AML-193 (cell line): Measurements from ENCODE around the gene TMEM150B.
A peak's percentile ranks its signal among the peaks of the same experiment; 100 is the strongest.
"Not testable (repeated sequence)": the region's sequence is repeated elsewhere in the genome, so short reads cannot be mapped to it uniquely, and the experiment has no call there.

ENCODE experiments used
- DNase-seq, 2 experiments: peaks; one replicate each; lab custom pipeline; 2025; lab: John Stamatoyannopoulos, UW

TMEM150B gene

DNA sequence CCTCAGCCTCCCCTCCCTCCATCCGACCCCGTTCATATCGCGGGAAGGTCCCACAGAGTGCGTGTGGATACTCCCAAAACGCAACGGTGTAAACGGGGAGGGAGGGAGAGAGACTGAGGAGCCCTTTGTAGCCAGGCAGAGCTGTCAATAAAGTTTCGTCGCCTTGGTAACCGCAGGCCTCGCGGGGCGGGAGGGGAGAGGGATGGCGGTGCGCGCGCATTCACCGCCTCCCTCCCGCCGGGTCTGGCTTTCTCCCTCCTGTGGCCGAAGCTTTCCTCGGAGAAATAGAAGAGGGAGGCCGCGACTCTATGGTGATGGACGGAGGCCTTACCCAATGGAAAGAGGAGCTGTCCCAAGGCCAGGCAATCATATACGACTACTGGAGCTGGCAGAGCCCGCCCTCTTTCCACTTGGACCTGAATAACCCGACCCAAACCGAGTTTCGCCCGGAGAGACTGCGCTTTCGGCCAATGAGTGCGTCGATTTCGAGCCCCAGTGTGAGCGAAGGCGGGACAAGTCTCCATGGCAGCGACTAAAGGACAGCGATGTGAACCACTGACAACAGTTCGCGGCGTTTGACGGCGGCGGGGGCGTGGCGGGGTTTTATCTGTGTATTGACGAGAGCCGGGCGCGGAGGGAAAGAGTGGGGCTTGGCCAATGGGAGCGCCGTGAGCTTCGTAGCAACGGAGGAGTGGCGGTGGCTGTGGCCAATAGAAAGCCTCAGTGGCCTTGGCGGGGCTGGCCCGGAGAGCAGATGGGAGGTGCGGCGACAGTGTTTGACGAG lies 14.2 kb upstream of the TMEM150B start, which contains the start of gene KMT5C:
TSS of gene KMT5C (plus strand) at position 772 of the 784 bp plus-strand sequence. CDS start 2,061 bp downstream, outside the sequence.
- DNase-seq: peak; percentile 99 to 100

DNA sequence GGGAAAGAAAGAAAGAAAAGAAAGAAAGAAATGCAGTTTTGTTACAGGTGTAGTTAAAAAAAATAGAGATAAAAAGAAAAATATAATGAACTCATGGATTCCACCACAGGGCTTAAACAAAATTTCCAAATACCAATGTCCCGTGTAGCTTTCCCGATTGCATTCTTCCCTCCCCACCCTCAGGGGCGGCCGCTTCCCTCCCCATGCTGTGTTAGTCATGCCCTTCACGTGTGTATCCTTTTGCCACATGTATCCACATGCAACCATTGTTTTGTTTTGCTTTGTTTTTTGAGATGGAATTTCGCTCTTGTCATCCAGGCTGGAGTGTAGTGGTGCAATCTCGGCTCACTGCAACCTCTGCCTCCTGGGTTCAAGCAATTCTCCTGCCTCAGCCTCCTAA lies 11.0 kb upstream of the TMEM150B start:
- no peak for DNase-seq

- DNase-seq: no peak
Measured at GRCh38 chr19:55333870-55334269, 8.7 kb upstream of the TMEM150B start.

DNA sequence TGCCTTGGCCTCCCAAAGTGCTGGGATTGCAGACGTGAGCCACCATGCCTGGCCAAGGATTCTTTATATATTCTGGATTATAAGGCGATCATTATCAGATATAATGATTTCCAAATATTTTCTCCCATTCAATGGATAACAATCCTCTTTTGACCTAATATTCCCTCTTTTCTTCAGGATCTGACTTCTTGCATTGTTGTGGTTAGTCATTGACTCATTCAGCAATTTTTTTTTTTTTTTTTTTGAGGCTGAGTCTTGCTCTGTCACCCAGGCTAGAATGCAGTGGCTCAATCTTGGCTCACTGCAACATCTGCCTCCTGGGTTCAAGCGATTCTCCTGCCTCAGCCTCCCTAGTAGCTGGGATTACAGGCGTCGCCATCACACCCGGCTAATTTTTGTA lies 4.7 kb upstream of the TMEM150B start:
- not testable (repeated sequence) for DNase-seq

GRCh38 chr19:55328774-55329318 lies 3.7 kb upstream of the TMEM150B start:
- DNase-seq: not testable (repeated sequence)

- no peak for DNase-seq
Measured at GRCh38 chr19:55324662-55325061, 479 bp downstream of the TMEM150B start.

- DNase-seq: no peak
Measured at GRCh38 chr19:55322204-55322885, 2.8 kb downstream of the TMEM150B start.

DNA sequence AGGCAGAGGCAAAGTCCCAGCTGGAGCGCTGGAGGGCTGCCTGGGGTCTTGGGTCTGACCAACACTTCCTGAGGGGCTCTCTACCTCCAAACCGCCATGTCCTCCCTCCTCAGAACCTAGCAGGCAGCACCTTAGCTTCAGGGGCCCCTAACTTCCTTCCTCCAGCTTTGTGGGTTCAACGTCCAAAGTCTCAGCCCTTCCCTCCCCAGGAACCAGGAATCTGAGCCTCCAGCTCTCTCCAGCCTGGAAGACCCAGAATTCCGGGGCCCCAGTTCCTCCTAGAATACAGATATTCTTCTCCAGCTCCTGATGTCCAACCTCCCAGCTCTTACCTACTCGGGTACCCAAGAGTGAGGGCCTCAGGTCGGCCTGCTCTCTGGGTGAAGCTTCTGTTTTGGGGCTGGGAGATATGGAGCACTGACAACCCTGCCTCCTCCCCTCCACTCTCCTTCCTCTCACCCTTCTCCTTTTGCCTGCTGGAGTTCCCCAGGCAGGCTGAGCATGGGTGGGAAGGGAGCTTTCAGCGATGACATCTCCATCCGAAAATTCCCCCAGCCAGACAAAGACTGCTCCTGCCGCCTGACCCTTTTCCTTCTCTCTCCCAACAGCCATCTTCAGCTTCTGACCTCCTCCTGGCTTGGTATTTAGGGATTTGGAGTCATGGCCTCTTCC lies 3.5 kb downstream of the TMEM150B start:
- DNase-seq: no peak

GRCh38 chr19:55320844-55321419 lies 4.2 kb downstream of the TMEM150B start:
- no peak for DNase-seq

DNA sequence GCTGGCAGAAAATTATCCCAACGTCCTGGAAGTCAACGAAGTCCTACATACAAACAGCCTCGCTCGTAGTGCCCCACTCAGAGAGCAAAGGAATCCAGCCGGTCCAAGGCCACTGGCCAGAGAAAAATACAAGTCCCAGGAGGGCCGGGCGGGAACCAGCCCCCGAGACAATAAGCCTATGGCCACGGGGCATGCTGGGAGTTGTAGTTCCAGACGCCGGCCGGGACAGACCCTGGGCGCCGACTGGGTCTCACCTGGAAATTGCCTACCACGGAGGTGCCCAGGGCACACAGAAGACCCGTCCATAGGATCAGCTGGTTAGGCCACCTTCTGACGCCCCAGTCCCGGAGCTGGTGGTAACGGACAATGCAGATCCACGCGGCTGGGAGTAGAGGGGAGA lies 5.4 kb downstream of the TMEM150B start:
- DNase-seq: no peak

DNA sequence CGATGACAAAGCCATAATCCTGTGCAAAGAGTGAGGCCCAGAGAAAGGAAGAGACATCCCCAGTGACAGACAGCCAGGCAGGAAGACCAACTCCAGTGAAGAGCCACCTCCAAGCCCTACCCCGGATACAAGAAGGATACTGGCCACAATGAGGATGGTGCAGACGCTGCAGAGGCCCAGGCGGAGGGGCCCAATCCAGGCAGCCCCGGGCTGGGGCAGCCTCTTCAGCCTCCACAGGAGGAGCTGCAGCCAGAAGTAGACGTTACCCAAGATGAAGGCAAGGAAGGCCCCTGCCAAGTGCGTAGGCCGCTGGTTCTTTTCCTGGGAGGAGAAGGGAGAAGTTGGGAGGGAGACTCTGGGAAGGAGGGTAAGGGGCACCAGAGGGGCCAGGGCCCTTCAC lies 8.5 kb downstream of the TMEM150B start:
- no peak for DNase-seq

DNA sequence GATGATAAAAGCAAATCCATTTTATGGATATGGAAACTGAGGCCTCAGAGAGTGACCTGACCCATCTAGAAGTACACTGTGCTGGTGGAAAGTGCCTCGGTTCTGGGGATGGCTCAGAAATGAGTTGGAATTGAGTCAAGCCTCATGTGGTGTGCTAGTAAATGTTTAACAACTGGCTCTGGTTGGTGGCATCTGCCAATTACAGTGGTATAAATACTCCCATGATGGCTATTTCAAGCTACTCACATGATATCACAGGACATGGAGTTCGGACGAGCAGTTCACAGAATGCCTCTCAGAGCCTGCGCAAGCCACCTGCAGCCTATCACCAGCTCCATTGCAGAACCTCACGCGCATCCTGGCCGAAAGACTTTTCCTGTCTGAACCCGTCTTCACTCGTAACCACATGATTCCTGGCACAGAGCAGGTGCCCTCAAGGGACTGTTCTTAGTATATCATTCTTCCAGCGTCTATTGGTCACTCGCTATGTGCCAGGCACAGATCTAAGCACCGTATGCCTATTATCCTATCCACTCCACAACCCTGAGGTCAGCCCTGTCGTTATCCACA lies 9.1 kb downstream of the TMEM150B start:
- no peak for DNase-seq

GRCh38 chr19:55314396-55314795 lies 10.7 kb downstream of the TMEM150B start:
- no peak for DNase-seq

- no peak for DNase-seq
Measured at GRCh38 chr19:55312621-55313512, 12.3 kb downstream of the TMEM150B start.

GRCh38 chr19:55311797-55312196 lies 13.3 kb downstream of the TMEM150B start:
- DNase-seq: no peak

GRCh38 chr19:55311397-55311796 lies 13.7 kb downstream of the TMEM150B start:
- no peak for DNase-seq

- DNase-seq: no peak
Measured at GRCh38 chr19:55310498-55310897, 14.6 kb downstream of the TMEM150B start.

- DNase-seq: no peak
Measured at GRCh38 chr19:55309448-55309847, 15.7 kb downstream of the TMEM150B start.

- DNase-seq: no peak
Measured at GRCh38 chr19:55308281-55308680, 16.9 kb downstream of the TMEM150B start.

DNA sequence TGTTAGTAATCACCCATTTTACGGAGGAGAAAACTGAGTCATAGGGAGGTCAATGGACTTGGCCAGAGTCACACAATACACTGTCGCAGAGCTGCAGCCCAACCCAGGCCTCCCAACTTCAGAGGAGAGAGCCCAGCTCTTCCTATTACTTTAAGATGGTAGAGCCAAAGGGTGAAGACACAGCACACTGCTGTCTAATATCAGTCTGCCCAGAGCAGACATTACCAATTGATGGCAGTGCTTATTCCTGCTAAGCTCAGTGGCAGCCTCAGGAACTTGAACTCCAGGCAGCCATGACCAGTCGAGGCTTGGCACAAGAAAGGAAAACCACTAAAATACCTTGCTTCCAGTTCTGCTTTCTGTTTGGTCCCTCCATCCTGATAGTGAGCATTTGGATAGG lies 18.4 kb downstream of the TMEM150B start:
- no peak for DNase-seq
